ENCODE results near the gene OR10AD1. TPM values are rescaled to one million over a fixed set of nuclear protein-coding genes. Genes with fewer than 3 reads are reported as not detected.
"Not testable (repeated sequence)": the region's sequence is repeated elsewhere in the genome, so short reads cannot be mapped to it uniquely, and the experiment has no call there.

OR10AD1 gene
- total RNA-seq, 4 donors from 2014 or later = not detected

- peak in 1 of 5 experiments; percentile 7 for TF ChIP-seq CTCF (IDR thresholded peaks at IDR 0.05 in 4 of 5, conservative IDR thresholded peaks at IDR 0.05 in 1 of 5)
- TF ChIP-seq POLR2A (IDR thresholded peaks at IDR 0.05) = no peak
- Histone ChIP-seq H3K27ac (peak overlapping the region; percentile 84 to 98 (median 93)), H3K4me1 (peaks cover 52 to 73% of the 10 kb centered on the region in 2 donors), H3K4me3 (peak overlapping the region; percentile 63 to 82 (median 74)), H3K9me3 (no peaks in the 10 kb centered on the region), H3K36me3 (peaks cover 0 to 10% of the 10 kb centered on the region in 2 donors), H3K27me3 (no peaks in the 10 kb centered on the region)
- no peak for ATAC-seq
- no peak for DNase-seq
- in situ Hi-C loops (cut with MboI; ENCODE audit: low sequenced_read_pairs in 4 of 4) (loop anchor here in 1 of 4 donors (5.0 kb wide), 1 partner anchor 41 kb away; the partner anchor contains the start of gene PFKM), intact Hi-C loops (cut with DNase I; ENCODE audit: low total_unique reads) (loop anchor here (2.0 to 10.0 kb wide), 2 partner anchors 39 to 1893 kb away; partner anchors contain the start of genes PFKM and SLC38A1)
These were observed 45.2 kb downstream of the OR10AD1 start for GRCh38 chr12:48157889-48158370.

GRCh38 chr12:48157018-48157888 is 45.8 kb downstream of the OR10AD1 start, which contains the start of gene ASB8:
ASB8 (minus strand) TSS chr12:48157515; CDS start chr12:48153496, 4,019 bp downstream.
- intact Hi-C loops (cut with DNase I; ENCODE audit: low total_unique reads) = loop anchor here (2.0 to 10.0 kb wide), 2 partner anchors 38 to 1892 kb away; partner anchors contain the start of genes PFKM and SLC38A1
- H3K4me1 ChIP-seq = peaks cover 54 to 73% of the 10 kb centered on the region in 2 donors

GRCh38 chr12:48156652-48157017 is 46.5 kb downstream of the OR10AD1 start:
- peak overlapping the region; percentile 84 to 98 (median 93) for H3K27ac ChIP-seq
- peak; percentile 1 to 7 for ATAC-seq
- intact Hi-C loops (cut with DNase I; ENCODE audit: low total_unique reads) (loop anchor here (2.0 to 10.0 kb wide), 2 partner anchors 38 to 1892 kb away; partner anchors contain the start of genes PFKM and SLC38A1), in situ Hi-C loops (cut with MboI; ENCODE audit: low sequenced_read_pairs in 4 of 4) (loop anchor here in 1 of 4 donors (5.0 kb wide), 1 partner anchor 39 kb away; the partner anchor contains the start of gene PFKM)
- peaks cover 0 to 10% of the 10 kb centered on the region in 2 donors for H3K36me3 ChIP-seq
- TF ChIP-seq POLR2A (IDR thresholded peaks at IDR 0.05) = no peak
- TF ChIP-seq CTCF (IDR thresholded peaks at IDR 0.05 in 4 of 5, conservative IDR thresholded peaks at IDR 0.05 in 1 of 5) = no peak
- DNase-seq = no peak
- no peaks in the 10 kb centered on the region for H3K27me3 ChIP-seq
- H3K9me3 ChIP-seq = no peaks in the 10 kb centered on the region
- peaks cover 58 to 73% of the 10 kb centered on the region in 2 donors for H3K4me1 ChIP-seq
- peak overlapping the region; percentile 63 to 82 (median 74) for H3K4me3 ChIP-seq

More at GRCh38 chr12:48157018-48157888, 45.8 kb downstream of the OR10AD1 start, which contains the start of gene ASB8:
- Histone ChIP-seq H3K27ac (peak within 1 kb of the TSS; percentile 84 to 98 (median 93)), H3K27me3 (no peaks in the 10 kb centered on the region), H3K36me3 (peaks cover 0 to 10% of the 10 kb centered on the region in 2 donors), H3K4me3 (peak within 1 kb of the TSS; percentile 63 to 82 (median 74)), H3K9me3 (no peaks in the 10 kb centered on the region)
- DNase-seq = peak; percentile 98 to 100
- TF ChIP-seq CTCF (IDR thresholded peaks at IDR 0.05 in 4 of 5, conservative IDR thresholded peaks at IDR 0.05 in 1 of 5) (peak; percentile 43 to 60 (median 54)), POLR2A (IDR thresholded peaks at IDR 0.05) (peak; percentile 66 to 82)
- ATAC-seq = peak; percentile 78 to 82
- in situ Hi-C loops (cut with MboI; ENCODE audit: low sequenced_read_pairs in 4 of 4) = loop anchor here in 1 of 4 donors (5.0 kb wide), 1 partner anchor 40 kb away; the partner anchor contains the start of gene PFKM

- H3K27ac ChIP-seq = peak overlapping the region; percentile 84 to 98 (median 93)
- peak overlapping the region in 3 of 4 donors; percentile 63 to 82 (median 77) for H3K4me3 ChIP-seq
- ATAC-seq, H3K27me3 ChIP-seq, H3K9me3 ChIP-seq: not testable (repeated sequence)
- H3K4me1 ChIP-seq = peaks cover 58 to 70% of the 10 kb centered on the region in 2 donors
- in situ Hi-C loops (cut with MboI; ENCODE audit: low sequenced_read_pairs in 4 of 4) (loop anchor here in 1 of 4 donors (5.0 kb wide), 1 partner anchor 38 kb away; the partner anchor contains the start of gene PFKM), intact Hi-C loops (cut with DNase I; ENCODE audit: low total_unique reads) (loop anchor here (2.0 to 10.0 kb wide), 2 partner anchors 37 to 1891 kb away; partner anchors contain the start of genes PFKM and SLC38A1)
- DNase-seq = peak in 1 of 2 donors; percentile 57
- H3K36me3 ChIP-seq = peaks cover 0 to 10% of the 10 kb centered on the region in 2 donors
These were observed 47.3 kb downstream of the OR10AD1 start for GRCh38 chr12:48155786-48156185.

Other genes starting within 250 kb of the OR10AD1 start
- 10 to 100 TPM; 11.8 to 27.1 (median 24.8) TPM for gene TMEM106C, start 239.7 kb downstream of the OR10AD1 start, total RNA-seq
- not detected for gene COL2A1, start 198.8 kb downstream of the OR10AD1 start, total RNA-seq
- gene SENP1, start 97.2 kb downstream of the OR10AD1 start, total RNA-seq = 10 to 100 TPM in 3 of 4 donors, 1 to 10 TPM in 1; 8.7 to 19.1 (median 13.1) TPM
- gene PFKM, start 83.9 kb downstream of the OR10AD1 start, total RNA-seq = 1,000 to 10,000 TPM in 1 of 4 donors, 100 to 1,000 TPM in 3; 341 to 1,022 (median 763) TPM
- 100 to 1,000 TPM; 134 to 359 (median 210) TPM for gene ASB8, start 45.8 kb downstream of the OR10AD1 start, total RNA-seq
- gene CCDC184, start 19.6 kb downstream of the OR10AD1 start, total RNA-seq = 1 to 10 TPM in 2 of 4 donors, under 1 TPM in 2; 0.38 to 2.0 (median 1.1) TPM
- gene ZNF641, start 147.6 kb upstream of the OR10AD1 start, total RNA-seq = 10 to 100 TPM; 31.8 to 43.1 (median 34.2) TPM